HL-60 (cell line): ENCODE results near the gene TUT1.

ENCODE experiments used
- DNase-seq, 2 experiments: peaks; one replicate each; pipeline ENCODE4 v3.0.0-alpha.2; 2010 to 2020; ENCODE audit warnings: low read depth in 1 of 2, low spot score in 1 of 2
- H3K27ac ChIP-seq: fragments of 250-450 bp; sonication (Bioruptor Pico); replicated peaks from 2 replicates; pipeline ENCODE4 v1.5.1; 2020; ENCODE audit warnings: mild to moderate bottlenecking, moderate library complexity
- H3K27me3 ChIP-seq: fragments of 250-450 bp; sonication (Bioruptor Pico); 2 replicates; pipeline ENCODE4 v1.5.1; 2021; ENCODE audit warnings: mild to moderate bottlenecking, moderate library complexity; ENCODE audit not compliant: insufficient read depth, poor library complexity, severe bottlenecking
- H3K4me3 ChIP-seq: replicated peaks from 2 replicates; pipeline ENCODE4 v1.5.1; 2011; ENCODE audit warnings: mild to moderate bottlenecking, control low read depth, low read length; ENCODE audit not compliant: insufficient read depth
- GABPA ChIP-seq: IDR thresholded peaks from 2 replicates; pipeline ENCODE4 v1.6.1; 2012; ENCODE audit warnings: low read depth
- POLR2AphosphoS5 ChIP-seq: IDR thresholded peaks from 2 replicates; pipeline ENCODE4 v1.6.1; 2012; ENCODE audit warnings: low read depth
- SPI1 ChIP-seq: IDR thresholded peaks from 2 replicates; pipeline ENCODE4 v1.6.1; 2012; ENCODE audit warnings: low read depth, mild to moderate bottlenecking, borderline replicate concordance
- TF ChIP-seq, protein P1 (sequence below): IDR thresholded peaks from one replicate; pipeline ENCODE4 v1.5.1; 2011; ENCODE audit warnings: low read length, control low read depth, inconsistent platforms; ENCODE audit not compliant: insufficient read depth
- TF ChIP-seq, protein P2 (sequence below): IDR thresholded peaks from 2 replicates; pipeline ENCODE4 v1.6.1; 2012; ENCODE audit warnings: low read depth; ENCODE audit not compliant: insufficient replicate concordance

The TUT1 gene

GRCh38 chr11:62605902-62606301 lies 14.6 kb upstream of the TUT1 start:
- Histone ChIP-seq H3K4me3 (no peak overlapping the region), H3K27me3 (no peaks in the 10 kb centered on the region), H3K27ac (no peak overlapping the region)
- no peak for DNase-seq
- TF ChIP-seq GABPA (no peak), POLR2AphosphoS5 (no peak), SPI1 (no peak)
- TF ChIP-seq, protein P1, sequence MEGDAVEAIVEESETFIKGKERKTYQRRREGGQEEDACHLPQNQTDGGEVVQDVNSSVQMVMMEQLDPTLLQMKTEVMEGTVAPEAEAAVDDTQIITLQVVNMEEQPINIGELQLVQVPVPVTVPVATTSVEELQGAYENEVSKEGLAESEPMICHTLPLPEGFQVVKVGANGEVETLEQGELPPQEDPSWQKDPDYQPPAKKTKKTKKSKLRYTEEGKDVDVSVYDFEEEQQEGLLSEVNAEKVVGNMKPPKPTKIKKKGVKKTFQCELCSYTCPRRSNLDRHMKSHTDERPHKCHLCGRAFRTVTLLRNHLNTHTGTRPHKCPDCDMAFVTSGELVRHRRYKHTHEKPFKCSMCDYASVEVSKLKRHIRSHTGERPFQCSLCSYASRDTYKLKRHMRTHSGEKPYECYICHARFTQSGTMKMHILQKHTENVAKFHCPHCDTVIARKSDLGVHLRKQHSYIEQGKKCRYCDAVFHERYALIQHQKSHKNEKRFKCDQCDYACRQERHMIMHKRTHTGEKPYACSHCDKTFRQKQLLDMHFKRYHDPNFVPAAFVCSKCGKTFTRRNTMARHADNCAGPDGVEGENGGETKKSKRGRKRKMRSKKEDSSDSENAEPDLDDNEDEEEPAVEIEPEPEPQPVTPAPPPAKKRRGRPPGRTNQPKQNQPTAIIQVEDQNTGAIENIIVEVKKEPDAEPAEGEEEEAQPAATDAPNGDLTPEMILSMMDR: no peak
- TF ChIP-seq, protein P2, sequence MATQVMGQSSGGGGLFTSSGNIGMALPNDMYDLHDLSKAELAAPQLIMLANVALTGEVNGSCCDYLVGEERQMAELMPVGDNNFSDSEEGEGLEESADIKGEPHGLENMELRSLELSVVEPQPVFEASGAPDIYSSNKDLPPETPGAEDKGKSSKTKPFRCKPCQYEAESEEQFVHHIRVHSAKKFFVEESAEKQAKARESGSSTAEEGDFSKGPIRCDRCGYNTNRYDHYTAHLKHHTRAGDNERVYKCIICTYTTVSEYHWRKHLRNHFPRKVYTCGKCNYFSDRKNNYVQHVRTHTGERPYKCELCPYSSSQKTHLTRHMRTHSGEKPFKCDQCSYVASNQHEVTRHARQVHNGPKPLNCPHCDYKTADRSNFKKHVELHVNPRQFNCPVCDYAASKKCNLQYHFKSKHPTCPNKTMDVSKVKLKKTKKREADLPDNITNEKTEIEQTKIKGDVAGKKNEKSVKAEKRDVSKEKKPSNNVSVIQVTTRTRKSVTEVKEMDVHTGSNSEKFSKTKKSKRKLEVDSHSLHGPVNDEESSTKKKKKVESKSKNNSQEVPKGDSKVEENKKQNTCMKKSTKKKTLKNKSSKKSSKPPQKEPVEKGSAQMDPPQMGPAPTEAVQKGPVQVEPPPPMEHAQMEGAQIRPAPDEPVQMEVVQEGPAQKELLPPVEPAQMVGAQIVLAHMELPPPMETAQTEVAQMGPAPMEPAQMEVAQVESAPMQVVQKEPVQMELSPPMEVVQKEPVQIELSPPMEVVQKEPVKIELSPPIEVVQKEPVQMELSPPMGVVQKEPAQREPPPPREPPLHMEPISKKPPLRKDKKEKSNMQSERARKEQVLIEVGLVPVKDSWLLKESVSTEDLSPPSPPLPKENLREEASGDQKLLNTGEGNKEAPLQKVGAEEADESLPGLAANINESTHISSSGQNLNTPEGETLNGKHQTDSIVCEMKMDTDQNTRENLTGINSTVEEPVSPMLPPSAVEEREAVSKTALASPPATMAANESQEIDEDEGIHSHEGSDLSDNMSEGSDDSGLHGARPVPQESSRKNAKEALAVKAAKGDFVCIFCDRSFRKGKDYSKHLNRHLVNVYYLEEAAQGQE: no peak

- H3K27ac ChIP-seq: no peak overlapping the region
- TF ChIP-seq, protein P2: no peak
- TF ChIP-seq SPI1: no peak
- TF ChIP-seq GABPA: no peak
- TF ChIP-seq, protein P1: no peak
- no peak for TF ChIP-seq POLR2AphosphoS5
- no peak for DNase-seq
Measured at GRCh38 chr11:62605467-62605866, 14.1 kb upstream of the TUT1 start.

DNA sequence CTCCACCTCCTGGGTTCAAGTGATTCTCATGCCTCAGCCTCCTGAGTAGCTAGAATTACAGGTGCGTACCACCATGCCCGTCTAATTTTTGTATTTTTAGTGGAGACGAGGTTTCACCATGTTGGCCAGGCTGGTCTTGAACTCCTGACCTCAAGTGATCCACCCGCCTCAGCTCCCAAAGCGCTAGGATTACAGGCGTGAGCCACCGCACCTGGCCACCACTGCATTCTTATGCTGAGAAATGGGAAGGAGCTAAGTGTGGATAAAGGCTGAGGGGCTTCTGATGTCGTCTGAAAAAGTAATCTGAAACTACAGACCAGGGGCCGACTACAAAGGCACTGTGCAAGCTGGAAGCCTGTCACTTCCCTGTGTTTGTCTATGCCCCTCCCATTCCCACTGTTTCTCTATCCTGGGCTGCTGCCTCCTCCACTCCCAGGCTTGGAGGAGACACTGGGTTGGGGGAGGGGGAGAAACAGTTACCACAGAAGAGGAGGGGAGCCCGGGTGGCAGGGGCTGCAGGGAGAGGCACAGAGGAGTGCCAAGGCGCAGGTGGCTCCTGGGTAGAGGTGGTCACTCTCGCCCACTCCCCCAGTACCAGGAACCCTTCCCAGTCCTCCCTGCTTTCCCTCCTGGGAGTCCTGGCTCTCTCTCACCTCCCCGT lies 13.3 kb upstream of the TUT1 start:
- H3K27ac ChIP-seq: no peak overlapping the region
- TF ChIP-seq, protein P1: no peak
- TF ChIP-seq SPI1: no peak
- TF ChIP-seq, protein P2: no peak
- no peak for TF ChIP-seq GABPA
- TF ChIP-seq POLR2AphosphoS5: no peak
- H3K27me3 ChIP-seq: no peaks in the 10 kb centered on the region
- H3K4me3 ChIP-seq: no peak overlapping the region
- DNase-seq: no peak

More at GRCh38 chr11:62605467-62605866, 14.1 kb upstream of the TUT1 start:
- Histone ChIP-seq H3K27me3 (no peaks in the 10 kb centered on the region), H3K4me3 (no peak overlapping the region)
